Panc1 (cell line): ENCODE results near the gene KRT26. TPM values are rescaled to one million over a fixed set of nuclear protein-coding genes. Genes with fewer than 3 reads are reported as not detected.

Source experiments
- ATAC-seq: fragments of 200-7000 bp; cut with Tn5 transposase; 2 replicates; pipeline ENCODE4 v1.9.1; 2020; ENCODE audit warnings: mild to moderate bottlenecking, moderate library complexity
- BruUV-seq: library from RNA; stranded (reverse); fragments of 400-500 nt; replicated peaks from 2 replicates; lab custom pipeline; 2021; lab: Mats Ljungman, UMichigan
- CTCF ChIA-PET: fragments of 300-600 bp; sonication (Branson Sonifier 250); formaldehyde crosslinking; loops from one replicate; lab custom pipeline; 2022; ENCODE audit warnings: antibody characterized with exemption; lab: Charles Lee
- POLR2A ChIA-PET: fragments of 300-600 bp; sonication (Branson Sonifier 250); formaldehyde crosslinking; loops from one replicate; lab custom pipeline; 2022; ENCODE audit warnings: antibody characterized with exemption; lab: Charles Lee
- DNase-seq: peaks from one replicate; pipeline ENCODE4 v3.0.0-alpha.2; 2010; ENCODE audit warnings: low read depth, low spot score
- H3K27ac ChIP-seq: 2 replicates; pipeline ENCODE4 v1.5.1; 2011; ENCODE audit warnings: mild to moderate bottlenecking, low read length, inconsistent platforms
- H3K27me3 ChIP-seq: fragments of 200-500 bp; sonication (Bioruptor generic); 2 replicates; pipeline ENCODE4 v1.6.0; 2014; ENCODE audit warnings: low read length, inconsistent platforms; ENCODE audit not compliant: control insufficient read depth, insufficient read depth
- H3K36me3 ChIP-seq: fragments of 200-500 bp; sonication (Bioruptor generic); 2 replicates; pipeline ENCODE4 v1.5.1; 2014; ENCODE audit warnings: inconsistent platforms, mild to moderate bottlenecking, low read length, moderate library complexity; ENCODE audit not compliant: control insufficient read depth, insufficient read depth
- H3K4me1 ChIP-seq: 2 replicates; pipeline ENCODE4 v1.5.1; 2011; ENCODE audit warnings: inconsistent platforms, mild to moderate bottlenecking, low read length, moderate library complexity; ENCODE audit not compliant: control insufficient read depth, insufficient read depth
- H3K4me3 ChIP-seq, 2 experiments: 2 replicates each; pipeline ENCODE4 v1.5.1; 2011 to 2012; ENCODE audit warnings: low read depth in 2 of 2, low read length in 2 of 2, mild to moderate bottlenecking in 2 of 2, inconsistent platforms in 1 of 2, moderate library complexity in 1 of 2
- H3K9me3 ChIP-seq: fragments of 200-500 bp; sonication (Bioruptor generic); 2 replicates; pipeline ENCODE4 v1.5.1; 2014; ENCODE audit warnings: low read depth, mild to moderate bottlenecking, inconsistent platforms, low read length, moderate library complexity; ENCODE audit not compliant: control insufficient read depth, insufficient read depth
- CTCF ChIP-seq: fragments of 450-650 bp; IDR thresholded peaks from 2 replicates; pipeline ENCODE4 v1.5.1; 2017; ENCODE audit warnings: mild to moderate bottlenecking
- POLR2AphosphoS5 ChIP-seq: IDR thresholded peaks from 2 replicates; pipeline ENCODE4 v1.6.1; 2012; ENCODE audit warnings: mild to moderate bottlenecking, low read depth, low read length, moderate library complexity
- REST ChIP-seq, 2 experiments: IDR thresholded peaks; 2 replicates each; pipeline ENCODE4 v1.6.1; 2011 to 2012; ENCODE audit warnings: low read depth in 2 of 2, control low read depth in 1 of 2, low read length in 1 of 2, mild to moderate bottlenecking in 1 of 2, moderate library complexity in 1 of 2; ENCODE audit not compliant: insufficient read depth in 1 of 2
- SIN3A ChIP-seq: IDR thresholded peaks from 2 replicates; pipeline ENCODE4 v1.6.1; 2012; ENCODE audit warnings: low read depth, mild to moderate bottlenecking, low read length, moderate library complexity, borderline replicate concordance; ENCODE audit not compliant: insufficient read depth
- TCF7L2 ChIP-seq: IDR thresholded peaks from 2 replicates; pipeline ENCODE4 v1.6.1; 2011; ENCODE audit warnings: mild to moderate bottlenecking, low read depth, low read length, inconsistent platforms
- in situ Hi-C: cut with HindIII; loops from 2 replicates; pipeline ENCODE4 v1.10.0; 2016; ENCODE audit warnings: low sequenced_read_pairs, low pct_unique_long_range_greater_than_20kb
- intact Hi-C: fragments of 100-400 bp; cut with micrococcal nuclease; formaldehyde crosslinking; loops from one replicate; pipeline ENCODE4 v1.10.0; 2022; ENCODE audit not compliant: unreplicated experiment
- total RNA-seq: library from RNA; stranded (reverse); gene quantifications from one replicate; pipeline ENCODE4 v1.2.1, GENCODE V29; 2021; ENCODE audit not compliant: unreplicated experiment

The KRT26 gene
- total RNA-seq, 1 experiment from 2014 or later, result not detected

DNA sequence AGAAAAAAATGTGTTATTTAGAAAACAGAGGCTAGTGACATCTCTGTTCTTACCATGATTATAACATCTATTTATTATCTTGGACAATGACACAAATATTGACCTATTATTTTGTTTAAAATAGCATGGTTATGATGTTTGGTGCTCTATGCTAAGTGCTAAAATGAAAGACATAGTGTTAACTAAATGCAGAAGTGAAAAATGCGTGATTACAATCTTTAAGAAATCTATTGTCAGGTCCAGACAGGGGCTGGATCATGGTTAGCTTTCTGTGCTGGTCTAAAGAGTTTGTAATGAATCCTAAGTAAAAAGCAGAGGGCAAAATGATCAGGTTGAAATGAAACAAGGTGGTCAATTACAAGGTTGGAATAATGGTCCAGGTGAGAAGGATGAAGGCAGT, 28.4 kb upstream of the KRT26 start:
- TF ChIP-seq POLR2AphosphoS5 (no peak), REST (IDR thresholded peaks at IDR 0.05; ENCODE audit: insufficient read depth in 1 of 2, low read depth in 2 of 2, low read length in 1 of 2) (no peak), TCF7L2 (no peak), CTCF (no peak), SIN3A (no peak)
- in situ Hi-C loops, result no loop called here
- Histone ChIP-seq H3K9me3 (no peaks in the 10 kb centered on the region), H3K27ac (no peak overlapping the region), H3K4me1 (peaks cover 5% of the 10 kb centered on the region), H3K27me3 (peaks cover 27% of the 10 kb centered on the region), H3K4me3 (no peak overlapping the region), H3K36me3 (no peaks in the 10 kb centered on the region)
- DNase-seq (no peak), ATAC-seq (no peak)
- no TSS peak for BruUV-seq
- intact Hi-C loops, result loop anchor here (5.0 kb wide), 1 partner anchor 52 kb away; no protein-coding TSS in a partner anchor
- ChIA-PET POLR2A (no interaction called here), CTCF (no interaction called here)

DNA sequence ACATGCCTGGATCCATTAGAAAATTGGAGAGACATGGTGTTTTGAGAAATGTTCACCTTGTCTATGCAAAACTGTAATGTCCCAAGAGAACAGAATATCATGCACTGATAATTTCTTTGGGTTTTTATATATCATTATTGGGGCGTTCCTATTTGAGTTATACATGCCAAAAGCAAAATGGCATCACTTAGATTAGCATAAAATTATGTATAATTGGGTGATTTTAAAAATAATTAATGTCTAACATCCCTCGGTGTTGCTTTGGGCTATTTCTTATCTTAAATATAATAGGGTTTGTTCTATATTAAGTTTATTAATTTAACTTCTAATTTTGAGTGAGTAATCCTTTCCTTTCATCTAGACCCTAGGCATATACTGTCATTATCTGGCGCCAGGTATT, 27.9 kb upstream of the KRT26 start, which contains the start of gene KRT28:
Gene KRT28, minus strand, starts transcription at position 101 of the 400 bp plus-strand sequence. Its CDS starts 66 bp downstream, at position 35.
- no TSS peak for BruUV-seq
- ChIA-PET POLR2A (no interaction called here), CTCF (no interaction called here)
- peaks cover 5% of the 10 kb centered on the region for H3K4me1 ChIP-seq
- H3K27me3 ChIP-seq, result peaks cover 23% of the 10 kb centered on the region
- no peaks in the 10 kb centered on the region for H3K36me3 ChIP-seq
- no peak within 1 kb of the TSS for H3K27ac ChIP-seq
- no peaks in the 10 kb centered on the region for H3K9me3 ChIP-seq
- in situ Hi-C loops, result no loop called here
- H3K4me3 ChIP-seq, result no peak within 1 kb of the TSS
- TF ChIP-seq POLR2AphosphoS5, result no peak
- no peak for TF ChIP-seq SIN3A
- no peak for TF ChIP-seq REST (IDR thresholded peaks at IDR 0.05; ENCODE audit: insufficient read depth in 1 of 2, low read depth in 2 of 2, low read length in 1 of 2)
- TF ChIP-seq CTCF, result no peak
- TF ChIP-seq TCF7L2, result no peak
- no peak for DNase-seq
- intact Hi-C loops, result loop anchor here (5.0 kb wide), 1 partner anchor 52 kb away; no protein-coding TSS in a partner anchor
- ATAC-seq, result no peak
